ENCODE data around the gene MBNL1. TPM values are rescaled to one million over a fixed set of nuclear protein-coding genes. Genes with fewer than 3 reads are reported as not detected.

Gene MBNL1
- total and polyA plus RNA-seq, 3 donors from 2014 or later: 36.5 to 167 (median 145) TPM

DNA sequence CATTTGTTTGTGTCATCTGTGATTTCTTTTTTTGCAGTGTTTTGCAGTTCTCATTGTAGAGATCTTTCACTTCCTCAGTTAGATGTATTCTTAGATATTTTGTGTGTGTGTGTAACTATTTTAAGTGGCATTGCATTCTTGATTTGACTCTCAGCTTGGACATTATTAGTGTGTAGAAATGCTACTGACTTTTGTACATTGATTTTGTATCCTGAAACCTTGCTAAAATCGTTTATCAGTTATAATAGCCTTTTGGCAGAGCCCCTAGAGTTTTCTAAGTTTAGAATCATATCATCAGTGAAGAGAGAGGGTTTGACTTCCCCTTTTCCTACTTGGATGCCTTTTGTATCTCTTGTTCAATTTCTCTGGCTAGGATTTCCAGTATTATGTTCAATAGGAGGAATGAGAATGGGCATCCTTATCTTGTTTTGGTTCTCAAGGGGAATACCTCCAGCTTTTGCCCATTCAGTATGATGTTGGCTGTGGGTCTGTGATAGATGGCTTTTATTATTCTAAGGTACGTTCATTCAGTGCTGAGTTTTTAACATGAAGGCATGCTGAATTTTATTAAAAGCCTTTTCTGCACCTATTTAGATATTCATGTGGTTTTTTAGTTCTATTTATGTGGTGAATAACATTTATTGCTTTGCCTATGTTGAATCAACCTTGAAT lies 211.7 kb downstream of the MBNL1 start:
- TF ChIP-seq, protein P1, sequence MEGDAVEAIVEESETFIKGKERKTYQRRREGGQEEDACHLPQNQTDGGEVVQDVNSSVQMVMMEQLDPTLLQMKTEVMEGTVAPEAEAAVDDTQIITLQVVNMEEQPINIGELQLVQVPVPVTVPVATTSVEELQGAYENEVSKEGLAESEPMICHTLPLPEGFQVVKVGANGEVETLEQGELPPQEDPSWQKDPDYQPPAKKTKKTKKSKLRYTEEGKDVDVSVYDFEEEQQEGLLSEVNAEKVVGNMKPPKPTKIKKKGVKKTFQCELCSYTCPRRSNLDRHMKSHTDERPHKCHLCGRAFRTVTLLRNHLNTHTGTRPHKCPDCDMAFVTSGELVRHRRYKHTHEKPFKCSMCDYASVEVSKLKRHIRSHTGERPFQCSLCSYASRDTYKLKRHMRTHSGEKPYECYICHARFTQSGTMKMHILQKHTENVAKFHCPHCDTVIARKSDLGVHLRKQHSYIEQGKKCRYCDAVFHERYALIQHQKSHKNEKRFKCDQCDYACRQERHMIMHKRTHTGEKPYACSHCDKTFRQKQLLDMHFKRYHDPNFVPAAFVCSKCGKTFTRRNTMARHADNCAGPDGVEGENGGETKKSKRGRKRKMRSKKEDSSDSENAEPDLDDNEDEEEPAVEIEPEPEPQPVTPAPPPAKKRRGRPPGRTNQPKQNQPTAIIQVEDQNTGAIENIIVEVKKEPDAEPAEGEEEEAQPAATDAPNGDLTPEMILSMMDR (IDR thresholded peaks at IDR 0.05): no peak
- TF ChIP-seq POLR2A (IDR thresholded peaks at IDR 0.05): no peak
- Histone ChIP-seq H3K36me3 (ENCODE audit: low read depth, missing control alignments) (no peaks in the 10 kb centered on the region), H3K4me1 (no peaks in the 10 kb centered on the region), H3K27ac (no peak overlapping the region), H3K4me3 (no peak overlapping the region), H3K9me3 (no peaks in the 10 kb centered on the region), H3K27me3 (no peaks in the 10 kb centered on the region)
- no peak for DNase-seq
- intact Hi-C loops (cut with DNase I; ENCODE audit: low total_unique reads): no loop called here
- 64 to 78% methylated on average over 2 of the region's 2 CpGs for WGBS, 2 donors

DNA sequence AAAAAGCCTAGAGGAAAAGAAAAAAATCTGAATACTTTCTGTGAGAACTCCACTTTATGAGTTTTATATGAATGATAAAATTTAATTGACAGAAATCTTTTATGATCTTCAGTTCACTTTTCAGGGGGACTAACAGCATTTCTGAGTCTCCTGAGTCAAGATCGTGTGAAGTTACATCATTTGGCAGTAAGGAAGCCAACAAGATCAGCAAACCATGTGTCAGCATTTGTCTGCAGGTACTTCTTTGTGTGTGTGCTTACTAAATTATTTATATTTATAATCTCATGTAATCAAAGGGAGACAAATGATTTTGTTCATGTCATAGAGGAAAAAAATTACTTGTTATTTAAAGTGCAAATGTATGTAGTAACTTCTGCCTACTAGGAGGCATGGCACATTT lies 217.6 kb downstream of the MBNL1 start:
- TF ChIP-seq, protein P1 (IDR thresholded peaks at IDR 0.05): no peak
- no peak for TF ChIP-seq POLR2A (IDR thresholded peaks at IDR 0.05)
- Histone ChIP-seq H3K27ac (no peak overlapping the region), H3K4me1 (no peaks in the 10 kb centered on the region), H3K9me3 (no peaks in the 10 kb centered on the region), H3K4me3 (no peak overlapping the region), H3K27me3 (no peaks in the 10 kb centered on the region), H3K36me3 (ENCODE audit: low read depth, missing control alignments) (no peaks in the 10 kb centered on the region)
- DNase-seq: no peak
- intact Hi-C loops (cut with DNase I; ENCODE audit: low total_unique reads): no loop called here
- WGBS, 2 donors: 89 to 93% methylated on average over 1 of the region's 1 CpG

DNA sequence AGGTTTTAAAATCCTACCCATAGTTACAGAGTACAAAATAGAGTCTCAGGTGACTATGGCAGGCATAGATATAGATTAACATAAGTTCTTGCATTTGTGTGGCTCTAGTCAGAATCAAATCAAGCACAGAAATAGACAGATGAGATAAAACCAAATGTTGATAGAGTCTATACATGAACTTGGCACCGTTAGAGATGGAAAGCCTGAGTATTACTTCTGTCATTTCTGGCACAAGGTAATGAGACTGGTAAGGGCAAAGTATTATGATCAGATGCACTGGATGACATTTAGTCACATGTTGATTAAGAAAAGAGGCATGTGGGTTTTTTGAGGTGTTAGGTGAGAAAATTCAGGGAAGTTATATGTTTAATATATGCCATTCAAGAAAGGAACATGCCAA lies 219.7 kb downstream of the MBNL1 start:
- Histone ChIP-seq H3K4me1 (no peaks in the 10 kb centered on the region), H3K27ac (no peak overlapping the region), H3K9me3 (no peaks in the 10 kb centered on the region), H3K36me3 (ENCODE audit: low read depth, missing control alignments) (no peaks in the 10 kb centered on the region), H3K4me3 (no peak overlapping the region), H3K27me3 (no peaks in the 10 kb centered on the region)
- no peak for DNase-seq
- TF ChIP-seq, protein P1 (IDR thresholded peaks at IDR 0.05): no peak
- no peak for TF ChIP-seq POLR2A (IDR thresholded peaks at IDR 0.05)
- WGBS, 2 donors: 75 to 83% methylated on average over 1 of the region's 1 CpG
- intact Hi-C loops (cut with DNase I; ENCODE audit: low total_unique reads): no loop called here

DNA sequence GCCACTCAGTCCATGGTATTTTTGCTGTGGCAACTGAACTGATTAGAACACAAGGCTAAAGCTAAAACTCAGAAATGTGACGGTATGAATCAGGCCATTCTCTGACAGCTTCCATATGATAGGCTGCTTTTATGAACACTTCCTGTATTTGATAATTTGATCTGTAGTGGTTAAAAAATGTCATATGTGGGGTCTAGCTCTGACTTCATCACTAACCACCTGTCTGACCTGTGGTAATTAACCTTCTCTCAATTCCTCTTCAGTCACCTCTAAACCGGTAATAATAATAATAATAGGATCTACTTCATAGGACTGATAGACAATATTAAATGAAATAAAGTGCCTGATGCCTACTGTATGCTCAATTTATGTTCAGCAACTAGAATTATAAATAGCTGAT lies 223.2 kb downstream of the MBNL1 start:
- H3K4me3 ChIP-seq: no peak overlapping the region
- no peak overlapping the region for H3K27ac ChIP-seq
- 85 to 97% methylated on average over 2 of the region's 2 CpGs for WGBS, 2 donors
- intact Hi-C loops (cut with DNase I; ENCODE audit: low total_unique reads): no loop called here
- no peaks in the 10 kb centered on the region for H3K27me3 ChIP-seq
- DNase-seq: no peak
- TF ChIP-seq, protein P1 (IDR thresholded peaks at IDR 0.05): no peak
- no peak for TF ChIP-seq POLR2A (IDR thresholded peaks at IDR 0.05)
- H3K36me3 ChIP-seq (ENCODE audit: low read depth, missing control alignments): no peaks in the 10 kb centered on the region
- H3K4me1 ChIP-seq: peaks cover 2% of the 10 kb centered on the region
- H3K9me3 ChIP-seq: no peaks in the 10 kb centered on the region

DNA sequence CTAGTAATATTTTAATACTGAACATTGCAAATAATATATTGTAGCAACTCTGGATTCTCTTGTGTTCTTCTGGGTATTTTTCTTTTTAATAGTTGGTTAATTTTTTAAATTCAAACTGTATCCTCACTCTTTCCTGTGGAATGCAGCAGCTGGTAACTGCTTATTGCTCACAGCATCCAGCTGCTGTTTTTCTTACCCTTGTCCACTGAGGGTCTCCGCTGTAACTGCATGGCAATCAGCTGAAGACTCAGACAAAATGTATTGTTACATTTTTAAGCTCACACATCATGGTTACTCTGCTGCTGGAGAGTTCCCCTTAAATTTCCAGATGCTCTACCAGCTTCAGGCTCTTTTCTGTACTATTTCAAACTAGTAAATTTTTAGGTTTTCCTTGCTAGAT lies 227.6 kb downstream of the MBNL1 start:
- DNase-seq: no peak
- Histone ChIP-seq H3K4me1 (peaks cover 11% of the 10 kb centered on the region), H3K36me3 (ENCODE audit: low read depth, missing control alignments) (no peaks in the 10 kb centered on the region), H3K9me3 (no peaks in the 10 kb centered on the region), H3K4me3 (no peak overlapping the region), H3K27me3 (no peaks in the 10 kb centered on the region), H3K27ac (no peak overlapping the region)
- intact Hi-C loops (cut with DNase I; ENCODE audit: low total_unique reads): no loop called here
- 80 to 94% methylated on average over 1 of the region's 1 CpG for WGBS, 2 donors
- TF ChIP-seq, protein P1 (IDR thresholded peaks at IDR 0.05): no peak
- TF ChIP-seq POLR2A (IDR thresholded peaks at IDR 0.05): no peak

Data from testis (tissue), 3 donors.